Activated naive CD4-positive, alpha-beta T cell treated with anti-CD3 and anti-CD28 coated beads, Interleukin-2, amount 50 U/mL, for 24 hours (primary cell): ENCODE data around the gene ALCAM.
"Not testable (repeated sequence)": the region's sequence is repeated elsewhere in the genome, so short reads cannot be mapped to it uniquely, and the experiment has no call there.

Experiments used
- H3K27ac Mint-ChIP-seq: one replicate; pipeline ENCODE4 v1.8.0; 2021; ENCODE audit warnings: mild to moderate bottlenecking, mixed read lengths
- H3K27me3 Mint-ChIP-seq: one replicate; pipeline ENCODE4 v1.8.0; 2021; ENCODE audit warnings: mixed read lengths
- H3K36me3 Mint-ChIP-seq: one replicate; pipeline ENCODE4 v1.8.0; 2021; ENCODE audit warnings: mixed read lengths
- H3K4me1 Mint-ChIP-seq: one replicate; pipeline ENCODE4 v1.8.0; 2021; ENCODE audit warnings: mixed read lengths
- H3K4me3 Mint-ChIP-seq: one replicate; pipeline ENCODE4 v1.8.0; 2021; ENCODE audit warnings: mild to moderate bottlenecking, mixed read lengths
- H3K9me3 Mint-ChIP-seq: one replicate; pipeline ENCODE4 v1.8.0; 2021; ENCODE audit warnings: mixed read lengths

The ALCAM gene

GRCh38 chr3:105580296-105580965 lies 213.7 kb downstream of the ALCAM start:
- no peaks in the 10 kb centered on the region for H3K36me3 Mint-ChIP-seq
- no peaks in the 10 kb centered on the region for H3K9me3 Mint-ChIP-seq
- H3K4me1 Mint-ChIP-seq: no peaks in the 10 kb centered on the region
- H3K27ac Mint-ChIP-seq: no peak overlapping the region
- H3K4me3 Mint-ChIP-seq: no peak overlapping the region
- H3K27me3 Mint-ChIP-seq: no peaks in the 10 kb centered on the region

GRCh38 chr3:105582015-105582414 lies 215.3 kb downstream of the ALCAM start:
- H3K4me1 Mint-ChIP-seq: no peaks in the 10 kb centered on the region
- no peaks in the 10 kb centered on the region for H3K9me3 Mint-ChIP-seq

GRCh38 chr3:105584003-105584790 lies 217.5 kb downstream of the ALCAM start:
- H3K9me3 Mint-ChIP-seq: no peaks in the 10 kb centered on the region
- no peak overlapping the region for H3K4me3 Mint-ChIP-seq
- H3K27ac Mint-ChIP-seq: no peak overlapping the region
- no peaks in the 10 kb centered on the region for H3K4me1 Mint-ChIP-seq
- no peaks in the 10 kb centered on the region for H3K27me3 Mint-ChIP-seq
- H3K36me3 Mint-ChIP-seq: no peaks in the 10 kb centered on the region

More at GRCh38 chr3:105582015-105582414, 215.3 kb downstream of the ALCAM start:
- Mint-ChIP-seq H3K4me3 (no peak overlapping the region), H3K27ac (no peak overlapping the region), H3K36me3 (no peaks in the 10 kb centered on the region), H3K27me3 (no peaks in the 10 kb centered on the region)

- Mint-ChIP-seq H3K27me3 (peaks cover 1% of the 10 kb centered on the region), H3K36me3 (no peaks in the 10 kb centered on the region), H3K4me1 (peaks cover 9% of the 10 kb centered on the region), H3K9me3 (peaks cover 5% of the 10 kb centered on the region), H3K27ac (no peak overlapping the region), H3K4me3 (no peak overlapping the region)
These were observed 226.6 kb downstream of the ALCAM start for GRCh38 chr3:105593315-105593714.

GRCh38 chr3:105594219-105594618 lies 227.5 kb downstream of the ALCAM start:
- H3K4me1 Mint-ChIP-seq: peaks cover 9% of the 10 kb centered on the region

GRCh38 chr3:105598042-105598796 lies 231.5 kb downstream of the ALCAM start:
- Mint-ChIP-seq H3K36me3 (no peaks in the 10 kb centered on the region), H3K4me3 (no peak overlapping the region), H3K27ac (no peak overlapping the region), H3K27me3 (peaks cover 3% of the 10 kb centered on the region), H3K4me1 (peaks cover 9% of the 10 kb centered on the region), H3K9me3 (peaks cover 6% of the 10 kb centered on the region)

More at GRCh38 chr3:105594219-105594618, 227.5 kb downstream of the ALCAM start:
- peaks cover 1% of the 10 kb centered on the region for H3K27me3 Mint-ChIP-seq
- peaks cover 6% of the 10 kb centered on the region for H3K9me3 Mint-ChIP-seq
- H3K4me3 Mint-ChIP-seq: no peak overlapping the region
- no peaks in the 10 kb centered on the region for H3K36me3 Mint-ChIP-seq
- H3K27ac Mint-ChIP-seq: peak overlapping the region; percentile 53

GRCh38 chr3:105599350-105599749 lies 232.6 kb downstream of the ALCAM start:
- Mint-ChIP-seq H3K4me3 (no peak overlapping the region), H3K4me1 (peaks cover 3% of the 10 kb centered on the region), H3K27ac (no peak overlapping the region), H3K9me3 (peaks cover 6% of the 10 kb centered on the region), H3K36me3 (no peaks in the 10 kb centered on the region), H3K27me3 (peaks cover 3% of the 10 kb centered on the region)

DNA sequence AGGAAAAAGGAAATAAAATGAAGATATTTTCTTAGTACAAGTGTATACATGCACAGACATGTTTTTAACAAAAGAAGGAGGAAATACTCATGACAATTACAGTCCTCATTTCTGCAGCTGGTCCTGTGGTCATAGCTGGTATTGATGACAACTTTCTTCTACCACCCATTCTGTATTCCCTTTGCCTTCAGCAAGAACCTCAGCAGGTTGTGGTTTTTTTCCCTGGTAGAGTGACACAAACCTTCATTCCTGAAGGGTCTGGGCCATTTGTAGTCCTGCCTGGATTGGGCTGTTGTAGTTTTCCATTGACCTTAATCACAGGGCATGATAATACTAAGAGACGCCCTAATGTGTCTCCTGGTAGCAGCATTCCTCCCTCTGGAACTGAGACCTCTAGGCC lies 235.0 kb downstream of the ALCAM start:
- not testable (repeated sequence) for H3K4me3 Mint-ChIP-seq, H3K9me3 Mint-ChIP-seq, H3K4me1 Mint-ChIP-seq, H3K36me3 Mint-ChIP-seq, H3K27ac Mint-ChIP-seq, H3K27me3 Mint-ChIP-seq

- not testable (repeated sequence) for H3K9me3 Mint-ChIP-seq, H3K36me3 Mint-ChIP-seq, H3K27ac Mint-ChIP-seq, H3K4me3 Mint-ChIP-seq, H3K27me3 Mint-ChIP-seq, H3K4me1 Mint-ChIP-seq
These were observed 235.6 kb downstream of the ALCAM start for GRCh38 chr3:105602286-105602685.

GRCh38 chr3:105603516-105603915 lies 236.8 kb downstream of the ALCAM start:
- not testable (repeated sequence) for H3K9me3 Mint-ChIP-seq, H3K36me3 Mint-ChIP-seq, H3K27me3 Mint-ChIP-seq, H3K27ac Mint-ChIP-seq, H3K4me1 Mint-ChIP-seq, H3K4me3 Mint-ChIP-seq

- no peaks in the 10 kb centered on the region for H3K4me1 Mint-ChIP-seq
- H3K9me3 Mint-ChIP-seq: no peaks in the 10 kb centered on the region
- no peak overlapping the region for H3K27ac Mint-ChIP-seq
- H3K36me3 Mint-ChIP-seq: no peaks in the 10 kb centered on the region
- no peak overlapping the region for H3K4me3 Mint-ChIP-seq
- no peaks in the 10 kb centered on the region for H3K27me3 Mint-ChIP-seq
These were observed 239.3 kb downstream of the ALCAM start for GRCh38 chr3:105606016-105606415.

DNA sequence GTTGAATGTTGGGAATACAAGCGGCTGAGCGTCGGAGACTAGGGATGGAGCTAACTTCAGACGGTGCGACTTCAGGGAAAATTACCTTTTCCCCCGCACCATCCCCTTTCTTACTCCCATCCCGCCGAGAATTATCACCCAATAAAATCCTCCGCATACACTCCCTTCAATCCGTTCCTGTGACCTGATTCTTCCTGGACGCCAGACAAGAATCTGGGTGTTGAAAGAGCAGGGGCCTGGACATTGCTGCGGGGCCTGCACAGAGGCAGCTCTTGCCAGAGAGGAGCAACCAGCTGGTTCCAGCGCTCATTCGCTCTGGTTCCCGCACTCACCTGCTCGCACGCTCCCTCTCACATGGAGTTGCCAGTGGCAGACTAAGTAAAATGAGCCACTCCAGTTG lies 241.9 kb downstream of the ALCAM start:
- Mint-ChIP-seq H3K27ac (no peak overlapping the region), H3K9me3 (no peaks in the 10 kb centered on the region), H3K4me3 (no peak overlapping the region), H3K4me1 (no peaks in the 10 kb centered on the region), H3K27me3 (no peaks in the 10 kb centered on the region), H3K36me3 (no peaks in the 10 kb centered on the region)

GRCh38 chr3:105610473-105610872 lies 243.8 kb downstream of the ALCAM start:
- Mint-ChIP-seq H3K4me1 (no peaks in the 10 kb centered on the region), H3K36me3 (no peaks in the 10 kb centered on the region), H3K9me3 (no peaks in the 10 kb centered on the region), H3K27me3 (no peaks in the 10 kb centered on the region), H3K27ac (no peak overlapping the region), H3K4me3 (no peak overlapping the region)

GRCh38 chr3:105611304-105612192 lies 244.8 kb downstream of the ALCAM start:
- Mint-ChIP-seq H3K4me3 (no peak overlapping the region), H3K27ac (no peak overlapping the region), H3K4me1 (no peaks in the 10 kb centered on the region), H3K27me3 (no peaks in the 10 kb centered on the region), H3K36me3 (no peaks in the 10 kb centered on the region), H3K9me3 (no peaks in the 10 kb centered on the region)

- H3K27ac Mint-ChIP-seq: no peak overlapping the region
- H3K9me3 Mint-ChIP-seq: no peaks in the 10 kb centered on the region
- no peak overlapping the region for H3K4me3 Mint-ChIP-seq
- H3K36me3 Mint-ChIP-seq: peaks cover 1% of the 10 kb centered on the region
- H3K27me3 Mint-ChIP-seq: no peaks in the 10 kb centered on the region
- no peaks in the 10 kb centered on the region for H3K4me1 Mint-ChIP-seq
These were observed 246.4 kb downstream of the ALCAM start for GRCh38 chr3:105613120-105613519.
